ENCODE data around the gene VEGFA. TPM values are rescaled to one million over a fixed set of nuclear protein-coding genes. Genes with fewer than 3 reads are reported as not detected.

Gene VEGFA
- total RNA-seq, 2 donors from 2014 or later: 102 to 132 TPM

GRCh38 chr6:43790031-43790430, 20.0 kb downstream of the VEGFA start:
- H3K4me1 ChIP-seq: peaks cover 0 to 18% of the 10 kb centered on the region in 2 donors
- H3K9me3 ChIP-seq: no peaks in the 10 kb centered on the region
- H3K4me3 ChIP-seq: no peak overlapping the region
- H3K27me3 ChIP-seq: no peaks in the 10 kb centered on the region
- peak overlapping the region; percentile 69 to 74 for H3K27ac ChIP-seq
- DNase-seq (ENCODE audit: low spot score): peak; percentile 87
- peaks cover 4% of the 10 kb centered on the region for H3K36me3 ChIP-seq
- TF ChIP-seq CTCF (IDR thresholded peaks at IDR 0.05): no peak

GRCh38 chr6:43791745-43792422, 21.9 kb downstream of the VEGFA start:
- Histone ChIP-seq H3K36me3 (no peaks in the 10 kb centered on the region), H3K4me3 (no peak overlapping the region), H3K27me3 (no peaks in the 10 kb centered on the region), H3K27ac (no peak overlapping the region), H3K4me1 (peaks cover 0 to 15% of the 10 kb centered on the region in 2 donors), H3K9me3 (no peaks in the 10 kb centered on the region)
- no peak for DNase-seq (ENCODE audit: low spot score)
- no peak for TF ChIP-seq CTCF (IDR thresholded peaks at IDR 0.05)

- H3K27ac ChIP-seq: peak overlapping the region; percentile 33 to 38
- no peaks in the 10 kb centered on the region for H3K27me3 ChIP-seq
- no peaks in the 10 kb centered on the region for H3K36me3 ChIP-seq
- H3K4me3 ChIP-seq: no peak overlapping the region
- peaks cover 0 to 15% of the 10 kb centered on the region in 2 donors for H3K4me1 ChIP-seq
- DNase-seq (ENCODE audit: low spot score): no peak
- no peak for TF ChIP-seq CTCF (IDR thresholded peaks at IDR 0.05)
- H3K9me3 ChIP-seq: no peaks in the 10 kb centered on the region
Measured at GRCh38 chr6:43793154-43793874, 23.3 kb downstream of the VEGFA start.

- Histone ChIP-seq H3K27me3 (no peaks in the 10 kb centered on the region), H3K4me3 (no peak overlapping the region), H3K36me3 (no peaks in the 10 kb centered on the region), H3K9me3 (no peaks in the 10 kb centered on the region), H3K27ac (peak overlapping the region; percentile 33 to 38), H3K4me1 (peaks cover 0 to 17% of the 10 kb centered on the region in 2 donors)
- no peak for DNase-seq (ENCODE audit: low spot score)
- no peak for TF ChIP-seq CTCF (IDR thresholded peaks at IDR 0.05)
Measured at GRCh38 chr6:43793875-43794242, 23.8 kb downstream of the VEGFA start.

DNA sequence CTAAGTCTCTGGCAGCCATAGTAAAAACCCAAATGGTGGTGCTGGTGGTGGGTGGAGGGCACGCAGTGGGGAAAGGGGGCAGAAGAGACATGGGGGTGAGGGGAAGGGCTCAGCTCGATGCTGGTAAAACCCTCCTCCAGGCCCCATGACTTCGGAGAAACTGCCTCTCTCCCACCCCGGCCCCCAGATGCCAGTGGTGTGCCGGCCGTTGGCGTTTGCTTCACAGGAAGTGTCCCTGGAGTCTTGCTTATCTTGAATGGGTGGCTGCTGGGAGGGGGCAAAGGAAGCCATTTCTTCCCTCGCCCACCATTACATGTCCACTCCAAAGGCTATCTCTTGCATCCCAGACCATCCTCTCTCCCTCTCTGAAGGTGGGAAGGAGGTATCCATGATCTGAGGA, 25.4 kb downstream of the VEGFA start:
- no peaks in the 10 kb centered on the region for H3K9me3 ChIP-seq
- H3K27me3 ChIP-seq: no peaks in the 10 kb centered on the region
- H3K4me1 ChIP-seq: peaks cover 0 to 27% of the 10 kb centered on the region in 2 donors
- no peak for DNase-seq (ENCODE audit: low spot score)
- no peak overlapping the region for H3K27ac ChIP-seq
- no peak for TF ChIP-seq CTCF (IDR thresholded peaks at IDR 0.05)
- H3K4me3 ChIP-seq: no peak overlapping the region
- no peaks in the 10 kb centered on the region for H3K36me3 ChIP-seq

Data from right atrium auricular region (tissue), 2 donors.